Measurements from ENCODE around the gene NOP14. TPM values are rescaled to one million over a fixed set of nuclear protein-coding genes. Genes with fewer than 3 reads are reported as not detected.

The NOP14 gene
- total RNA-seq, 2 experiments from 2014 or later, result 31.7 to 66.2 TPM

DNA sequence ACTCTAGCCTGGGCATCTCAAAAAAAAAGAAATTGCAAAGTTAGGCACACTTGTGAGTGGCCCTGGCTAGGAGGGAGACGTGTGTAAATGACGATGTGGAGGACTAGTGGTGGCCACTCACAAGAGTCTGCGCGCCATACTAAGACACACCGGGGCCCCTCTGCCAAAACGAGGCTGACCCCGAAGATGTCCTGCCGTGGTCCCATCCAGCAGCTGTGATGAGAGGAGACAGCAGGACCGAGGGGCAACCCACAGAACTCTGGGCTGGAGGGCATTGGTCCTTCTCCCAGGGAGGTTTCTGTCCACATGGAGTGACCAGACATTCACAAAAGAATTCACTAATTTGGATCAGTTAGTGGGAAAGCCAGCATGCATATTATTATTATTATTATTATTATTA, 47.4 kb downstream of the NOP14 start:
- TF ChIP-seq, protein P1, sequence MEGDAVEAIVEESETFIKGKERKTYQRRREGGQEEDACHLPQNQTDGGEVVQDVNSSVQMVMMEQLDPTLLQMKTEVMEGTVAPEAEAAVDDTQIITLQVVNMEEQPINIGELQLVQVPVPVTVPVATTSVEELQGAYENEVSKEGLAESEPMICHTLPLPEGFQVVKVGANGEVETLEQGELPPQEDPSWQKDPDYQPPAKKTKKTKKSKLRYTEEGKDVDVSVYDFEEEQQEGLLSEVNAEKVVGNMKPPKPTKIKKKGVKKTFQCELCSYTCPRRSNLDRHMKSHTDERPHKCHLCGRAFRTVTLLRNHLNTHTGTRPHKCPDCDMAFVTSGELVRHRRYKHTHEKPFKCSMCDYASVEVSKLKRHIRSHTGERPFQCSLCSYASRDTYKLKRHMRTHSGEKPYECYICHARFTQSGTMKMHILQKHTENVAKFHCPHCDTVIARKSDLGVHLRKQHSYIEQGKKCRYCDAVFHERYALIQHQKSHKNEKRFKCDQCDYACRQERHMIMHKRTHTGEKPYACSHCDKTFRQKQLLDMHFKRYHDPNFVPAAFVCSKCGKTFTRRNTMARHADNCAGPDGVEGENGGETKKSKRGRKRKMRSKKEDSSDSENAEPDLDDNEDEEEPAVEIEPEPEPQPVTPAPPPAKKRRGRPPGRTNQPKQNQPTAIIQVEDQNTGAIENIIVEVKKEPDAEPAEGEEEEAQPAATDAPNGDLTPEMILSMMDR (conservative IDR thresholded peaks at IDR 0.05; ENCODE audit: low read length), result no peak
- no peak for TF ChIP-seq EZH2phosphoT487 (IDR thresholded peaks at IDR 0.05; ENCODE audit: borderline replicate concordance, low read depth, low read length)
- DNase-seq (ENCODE audit: low spot score), result no peak
- no peaks in the 10 kb centered on the region for H4K20me1 ChIP-seq (ENCODE audit: insufficient read depth, low read length)
- no peaks in the 10 kb centered on the region for H3K9me3 ChIP-seq (ENCODE audit: low read length)
- no peak overlapping the region for H3K4me3 ChIP-seq (ENCODE audit: low read depth, low read length, poor library complexity, severe bottlenecking)
- intact Hi-C loops (cut with micrococcal nuclease; ENCODE audit: unreplicated experiment), result loop anchor here (2.0 kb wide), 1 partner anchor 51 kb away; no protein-coding TSS in a partner anchor
- no peak overlapping the region for H3K4me2 ChIP-seq (ENCODE audit: low read length)
- H2AFZ ChIP-seq (ENCODE audit: low read length), result no peak overlapping the region
- ChIA-PET POLR2A (no interaction called here), CTCF (ENCODE audit: unreplicated experiment) (no interaction called here)
- BruUV-seq (replicated peaks), result no TSS peak
- no peaks in the 10 kb centered on the region for H3K4me1 ChIP-seq (ENCODE audit: insufficient read depth, low read length, poor library complexity, severe bottlenecking)
- no peaks in the 10 kb centered on the region for H3K9me2 ChIP-seq (ENCODE audit: insufficient read depth, low read length)
- H3K27ac ChIP-seq (ENCODE audit: low read depth, low read length, poor library complexity, severe bottlenecking), result no peak overlapping the region
- no peaks in the 10 kb centered on the region for H3K79me2 ChIP-seq (ENCODE audit: insufficient read depth, low read depth, low read length)
- peaks cover 11% of the 10 kb centered on the region for H3K36me3 ChIP-seq (ENCODE audit: insufficient read depth, low read length)

GRCh38 chr4:2914256-2915126, 48.7 kb downstream of the NOP14 start:
- no peak for TF ChIP-seq EZH2phosphoT487 (IDR thresholded peaks at IDR 0.05; ENCODE audit: borderline replicate concordance, low read depth, low read length)
- TF ChIP-seq, protein P1 (conservative IDR thresholded peaks at IDR 0.05; ENCODE audit: low read length), result no peak
- BruUV-seq (replicated peaks), result no TSS peak
- DNase-seq (ENCODE audit: low spot score), result no peak
- Histone ChIP-seq H2AFZ (ENCODE audit: low read length) (no peak overlapping the region), H3K9me2 (ENCODE audit: insufficient read depth, low read length) (no peaks in the 10 kb centered on the region), H4K20me1 (ENCODE audit: insufficient read depth, low read length) (no peaks in the 10 kb centered on the region), H3K4me2 (ENCODE audit: low read length) (no peak overlapping the region), H3K27ac (ENCODE audit: low read depth, low read length, poor library complexity, severe bottlenecking) (no peak overlapping the region), H3K4me1 (ENCODE audit: insufficient read depth, low read length, poor library complexity, severe bottlenecking) (no peaks in the 10 kb centered on the region), H3K79me2 (ENCODE audit: insufficient read depth, low read depth, low read length) (no peaks in the 10 kb centered on the region), H3K36me3 (ENCODE audit: insufficient read depth, low read length) (peaks cover 13% of the 10 kb centered on the region), H3K9me3 (ENCODE audit: low read length) (no peaks in the 10 kb centered on the region), H3K4me3 (ENCODE audit: low read depth, low read length, poor library complexity, severe bottlenecking) (no peak overlapping the region)
- ChIA-PET CTCF (ENCODE audit: unreplicated experiment) (no interaction called here), POLR2A (no interaction called here)
- intact Hi-C loops (cut with micrococcal nuclease; ENCODE audit: unreplicated experiment), result no loop called here

- no peaks in the 10 kb centered on the region for H3K9me3 ChIP-seq (ENCODE audit: low read length)
- no peaks in the 10 kb centered on the region for H3K79me2 ChIP-seq (ENCODE audit: insufficient read depth, low read depth, low read length)
- BruUV-seq (replicated peaks), result no TSS peak
- no peaks in the 10 kb centered on the region for H3K4me1 ChIP-seq (ENCODE audit: insufficient read depth, low read length, poor library complexity, severe bottlenecking)
- ChIA-PET CTCF (ENCODE audit: unreplicated experiment) (interaction anchor here (0.5 kb wide), 1 partner anchor 73 kb away, joined by 3 read pairs; no protein-coding TSS in a partner anchor), POLR2A (no interaction called here)
- intact Hi-C loops (cut with micrococcal nuclease; ENCODE audit: unreplicated experiment), result no loop called here
- no peak overlapping the region for H2AFZ ChIP-seq (ENCODE audit: low read length)
- no peaks in the 10 kb centered on the region for H4K20me1 ChIP-seq (ENCODE audit: insufficient read depth, low read length)
- no peaks in the 10 kb centered on the region for H3K9me2 ChIP-seq (ENCODE audit: insufficient read depth, low read length)
- peaks cover 23% of the 10 kb centered on the region for H3K36me3 ChIP-seq (ENCODE audit: insufficient read depth, low read length)
- no peak for DNase-seq (ENCODE audit: low spot score)
- H3K4me2 ChIP-seq (ENCODE audit: low read length), result no peak overlapping the region
- H3K27ac ChIP-seq (ENCODE audit: low read depth, low read length, poor library complexity, severe bottlenecking), result no peak overlapping the region
- H3K4me3 ChIP-seq (ENCODE audit: low read depth, low read length, poor library complexity, severe bottlenecking), result no peak overlapping the region
- TF ChIP-seq, protein P1 (conservative IDR thresholded peaks at IDR 0.05; ENCODE audit: low read length), result no peak
- no peak for TF ChIP-seq EZH2phosphoT487 (IDR thresholded peaks at IDR 0.05; ENCODE audit: borderline replicate concordance, low read depth, low read length)
Observed at GRCh38 chr4:2913168-2913567, 50.0 kb downstream of the NOP14 start.

All from OCI-LY7 (cell line).